IPS DF 4.7 (cell line): ENCODE measurements around the gene EIF3D.
"Not testable (repeated sequence)": the region's sequence is repeated elsewhere in the genome, so short reads cannot be mapped to it uniquely, and the experiment has no call there.

Experiments
- DNase-seq: peaks from one replicate; pipeline ENCODE4 v3.0.0-alpha.2; 2013; ENCODE audit warnings: low spot score; ENCODE audit errors: extremely low read depth

Gene EIF3D

DNA sequence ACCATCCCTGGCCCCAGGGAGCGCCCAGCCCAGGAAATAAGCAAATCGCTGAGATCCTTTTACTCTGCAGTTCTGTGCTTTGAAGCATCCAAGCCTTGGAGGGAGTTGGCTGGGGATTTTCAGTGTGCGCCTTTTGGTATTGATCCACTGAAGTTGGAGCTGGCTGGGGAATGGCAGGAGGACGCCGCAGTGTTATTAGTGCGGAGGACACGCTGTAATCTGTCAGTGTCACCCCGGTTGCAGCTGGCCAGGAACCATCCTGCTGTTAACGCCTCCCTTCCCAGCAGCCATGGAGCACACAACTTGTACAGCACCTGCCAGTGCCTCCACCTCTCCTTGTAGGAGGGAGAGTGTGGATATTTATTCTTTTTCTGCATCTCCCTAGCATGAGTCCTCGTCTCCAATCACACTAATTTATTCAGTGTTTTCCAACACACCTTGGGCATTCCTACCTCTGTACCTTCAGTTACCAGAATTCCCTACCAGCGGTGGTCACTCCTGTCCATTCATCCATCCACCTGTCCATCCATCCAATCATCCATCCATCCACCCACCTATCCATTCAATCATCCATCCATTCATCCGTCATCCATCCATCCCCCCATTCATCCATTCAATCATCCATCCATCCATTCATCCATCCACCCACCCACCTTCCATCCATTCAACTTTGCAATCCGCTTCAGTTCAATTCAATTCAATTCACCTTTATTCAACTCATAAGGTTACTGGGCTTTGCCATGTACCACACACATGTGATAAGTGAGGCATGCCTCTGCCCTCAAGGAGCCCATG is 21.9 kb upstream of the EIF3D start:
- no peak for DNase-seq

DNA sequence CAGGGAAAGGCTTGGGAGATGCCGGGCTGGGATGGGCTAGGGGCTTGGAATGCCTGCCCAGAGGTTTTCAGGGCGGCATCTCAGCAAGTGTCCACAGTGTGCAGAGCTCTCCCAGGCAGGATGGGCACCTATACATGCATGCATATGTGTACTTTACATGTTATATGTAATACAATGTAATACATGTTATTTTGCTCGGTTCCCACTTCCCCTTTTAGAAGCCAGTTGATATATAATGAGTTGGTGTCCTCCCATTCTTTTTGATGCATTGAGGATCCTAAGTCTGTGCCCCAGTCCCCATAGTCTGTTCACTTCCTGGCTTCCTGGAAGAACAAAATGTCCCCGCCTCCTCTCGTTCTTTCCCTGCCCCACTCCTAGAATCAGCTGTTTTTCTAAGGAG is 20.1 kb upstream of the EIF3D start:
- DNase-seq: no peak

DNA sequence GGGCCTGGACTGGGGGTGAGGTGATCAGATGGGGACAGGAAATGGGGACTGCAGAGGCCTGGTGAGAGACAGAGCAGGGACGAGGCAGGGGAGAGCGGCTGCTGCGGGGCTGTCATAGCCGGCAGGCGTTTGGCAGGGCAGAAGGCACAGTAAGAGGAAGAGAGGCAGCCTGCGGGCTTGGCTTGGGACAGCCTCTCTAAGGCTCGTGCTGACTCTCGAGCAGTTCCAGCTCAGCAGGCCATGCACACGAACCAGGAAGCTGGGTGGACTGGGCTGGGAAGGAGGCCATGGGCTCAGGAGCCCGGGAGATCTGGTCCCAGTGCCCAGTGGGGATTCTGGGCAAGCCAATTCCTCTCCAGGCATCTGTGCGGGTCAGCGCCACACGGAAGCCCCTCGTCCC is 19.6 kb upstream of the EIF3D start:
- DNase-seq: no peak

GRCh38 chr22:36546932-36547331 is 18.0 kb upstream of the EIF3D start:
- no peak for DNase-seq

DNA sequence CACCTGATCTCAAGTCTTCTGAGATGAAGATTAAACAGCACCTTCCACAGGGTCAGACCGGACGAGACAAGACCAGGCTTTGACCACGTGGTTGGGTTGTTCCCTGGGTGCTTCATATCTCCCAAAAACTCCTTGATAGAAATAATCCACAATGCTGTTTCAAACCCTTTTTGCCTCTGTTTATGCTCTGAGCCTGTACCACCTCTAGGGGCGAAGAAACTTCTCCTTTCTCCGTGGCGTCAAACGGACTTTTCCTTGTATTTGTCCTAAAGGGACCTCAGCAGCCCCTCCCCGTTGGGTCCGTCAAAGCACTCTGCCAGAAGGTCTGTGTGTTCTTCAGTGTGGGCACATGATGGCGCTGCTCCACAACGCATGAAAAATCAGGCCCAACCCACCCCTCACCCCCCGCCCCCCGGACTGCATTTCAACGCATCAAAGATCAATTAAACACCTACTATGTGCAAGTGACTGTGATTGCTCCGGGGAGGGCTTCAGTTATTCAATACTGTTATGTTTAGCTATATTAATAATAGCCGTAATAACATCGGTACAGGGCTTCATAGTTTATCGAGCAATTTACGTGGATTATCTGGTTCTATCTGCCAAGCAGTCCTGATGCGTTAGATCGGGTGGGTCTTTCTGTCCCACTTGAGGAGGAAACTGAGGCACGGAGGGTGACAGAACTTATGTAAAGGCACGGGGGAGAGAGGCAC is 17.3 kb upstream of the EIF3D start:
- no peak for DNase-seq

DNA sequence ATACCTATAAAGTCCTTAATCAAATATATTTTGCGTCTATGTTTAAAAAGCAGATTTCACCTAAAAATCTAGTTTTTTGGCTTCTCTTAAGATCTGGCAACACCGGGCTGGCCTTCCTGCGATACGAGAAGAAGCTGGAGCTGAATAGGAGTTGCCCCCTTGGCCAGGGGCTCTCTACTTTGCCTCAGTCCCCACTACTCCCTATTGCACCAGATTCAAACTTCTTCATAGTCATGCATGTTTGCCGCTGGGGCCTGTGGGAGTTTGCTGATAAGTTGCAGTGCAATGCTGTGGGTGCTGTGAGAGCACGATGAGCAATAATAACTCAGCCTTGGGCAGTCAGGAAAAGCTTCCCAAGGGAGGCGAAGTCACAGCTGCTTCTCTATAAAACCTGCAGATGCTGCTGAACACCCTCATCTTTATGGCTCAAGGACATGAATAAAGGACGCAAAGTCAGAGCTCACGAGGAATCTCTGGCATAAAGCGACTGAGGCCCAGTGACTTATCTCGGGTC is 15.2 kb upstream of the EIF3D start:
- no peak for DNase-seq

- DNase-seq: no peak
Measured at GRCh38 chr22:36541831-36542411, 13.0 kb upstream of the EIF3D start.

DNA sequence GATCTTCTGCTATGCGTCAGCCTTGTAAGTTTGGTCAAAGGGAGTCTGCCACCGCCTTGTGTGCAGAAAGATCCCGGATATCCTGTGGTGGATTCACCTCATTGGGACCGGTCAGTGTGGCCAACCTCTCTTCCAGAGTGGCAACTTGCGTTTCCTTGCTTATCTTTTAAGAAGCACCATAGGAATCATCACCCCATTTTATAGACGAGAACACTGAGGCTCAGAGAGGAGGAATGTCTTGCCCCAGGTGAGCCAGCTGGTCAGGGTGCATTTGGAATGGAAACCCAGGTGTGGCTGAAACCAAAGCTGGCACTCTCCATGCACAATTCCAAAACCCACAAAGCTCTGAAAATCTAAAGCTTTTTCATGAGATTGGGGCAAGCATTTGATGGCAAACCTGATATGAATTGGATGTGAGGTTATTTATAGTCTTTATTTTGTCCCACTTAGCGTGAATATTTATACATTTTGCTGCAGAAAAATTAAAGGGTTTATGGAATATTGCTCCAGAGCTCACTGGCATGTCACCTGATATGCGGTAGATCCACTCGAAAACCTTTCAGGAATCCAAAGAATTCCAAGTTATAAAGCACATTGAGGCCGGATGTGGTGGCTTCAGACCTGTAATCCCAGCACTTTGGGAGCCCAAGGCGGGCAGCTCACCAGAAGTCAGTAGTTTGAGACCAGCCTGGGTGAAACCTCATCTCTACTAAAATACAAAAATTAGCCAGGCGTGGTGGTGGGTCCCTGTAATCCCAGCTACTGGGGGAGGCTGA is 12.1 kb upstream of the EIF3D start:
- DNase-seq: no peak

GRCh38 chr22:36538529-36538928 is 9.6 kb upstream of the EIF3D start:
- no peak for DNase-seq

DNA sequence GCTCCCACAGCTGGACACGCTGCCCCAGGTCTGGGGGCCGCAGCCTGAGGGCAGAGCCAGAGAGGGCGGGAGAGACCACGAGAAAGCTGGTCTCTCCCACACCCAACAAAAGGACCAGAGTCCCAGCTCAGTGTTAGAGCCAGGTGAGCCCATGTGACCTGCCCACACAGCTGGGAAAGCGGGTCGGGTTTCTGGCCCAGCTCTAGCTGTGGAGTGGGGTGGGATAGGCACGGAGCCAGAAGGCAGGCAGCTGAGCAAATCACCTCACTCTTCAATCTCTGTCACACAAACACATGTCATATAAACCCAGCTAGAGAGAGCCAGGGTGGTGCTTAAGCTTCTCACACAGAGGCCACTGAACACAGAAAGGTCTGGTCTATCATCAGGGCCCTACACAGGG is 7.8 kb upstream of the EIF3D start:
- DNase-seq: no peak

DNA sequence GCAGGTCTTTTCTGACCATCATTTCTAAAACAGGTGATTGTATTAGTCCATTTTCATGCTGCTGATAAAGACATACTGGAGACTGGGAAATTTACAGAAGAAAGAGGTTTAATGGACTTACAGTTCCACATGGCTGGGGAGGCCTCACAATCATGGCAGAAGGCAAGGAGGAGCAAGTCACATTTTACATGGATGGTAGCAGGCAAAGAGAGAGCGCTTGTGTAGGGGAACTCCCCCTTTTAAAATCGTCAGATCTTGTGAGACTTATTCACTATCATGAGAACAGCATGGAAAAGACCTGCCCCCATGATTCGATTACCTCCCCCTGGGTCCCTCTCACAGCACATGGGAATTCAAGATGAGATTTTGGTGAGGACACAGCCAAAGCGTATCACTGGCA is 4.4 kb upstream of the EIF3D start:
- not testable (repeated sequence) for DNase-seq

GRCh38 chr22:36532466-36532865 is 3.5 kb upstream of the EIF3D start:
- DNase-seq: no peak

DNA sequence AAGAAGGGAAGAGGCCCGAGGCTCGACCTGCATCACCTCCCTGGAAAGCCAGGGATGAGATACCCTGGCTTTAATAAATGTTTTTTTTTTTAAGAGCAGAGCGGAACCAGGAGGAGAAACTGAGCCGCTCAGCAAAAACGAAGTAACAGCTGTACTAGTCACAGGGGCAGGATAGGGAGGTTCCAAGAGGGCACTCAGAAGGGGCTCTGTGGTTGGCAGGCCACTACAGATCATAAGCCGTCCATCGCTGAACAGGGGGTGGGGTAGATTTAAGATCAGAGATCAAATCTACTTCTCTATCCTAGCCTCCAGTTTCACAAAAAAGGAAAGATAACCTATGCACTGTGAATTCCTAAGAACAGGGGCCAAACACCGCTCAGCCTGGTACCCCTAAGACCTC is 625 bp downstream of the EIF3D start:
- no peak for DNase-seq

DNA sequence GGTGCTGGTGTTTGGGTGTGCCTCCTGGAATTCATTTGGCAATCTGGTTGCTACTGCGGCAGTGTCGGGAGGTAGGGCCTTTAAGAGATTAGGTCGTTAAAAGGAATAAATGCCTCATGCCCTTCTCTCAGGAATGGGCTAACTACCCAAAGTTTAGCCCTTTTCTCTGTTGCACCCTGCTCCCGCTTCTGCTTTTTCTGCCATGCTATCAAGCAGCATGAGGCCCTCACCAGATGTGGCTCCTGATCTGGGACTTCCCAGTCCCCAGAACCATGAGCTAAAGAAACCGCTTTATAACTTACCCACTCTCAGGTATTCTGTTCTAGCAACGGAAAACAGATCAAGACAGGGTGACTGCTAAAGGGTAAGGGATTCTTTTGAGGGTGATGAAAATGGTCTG is 6.3 kb downstream of the EIF3D start:
- no peak for DNase-seq

GRCh38 chr22:36520423-36520822 is 8.5 kb downstream of the EIF3D start:
- DNase-seq: no peak

DNA sequence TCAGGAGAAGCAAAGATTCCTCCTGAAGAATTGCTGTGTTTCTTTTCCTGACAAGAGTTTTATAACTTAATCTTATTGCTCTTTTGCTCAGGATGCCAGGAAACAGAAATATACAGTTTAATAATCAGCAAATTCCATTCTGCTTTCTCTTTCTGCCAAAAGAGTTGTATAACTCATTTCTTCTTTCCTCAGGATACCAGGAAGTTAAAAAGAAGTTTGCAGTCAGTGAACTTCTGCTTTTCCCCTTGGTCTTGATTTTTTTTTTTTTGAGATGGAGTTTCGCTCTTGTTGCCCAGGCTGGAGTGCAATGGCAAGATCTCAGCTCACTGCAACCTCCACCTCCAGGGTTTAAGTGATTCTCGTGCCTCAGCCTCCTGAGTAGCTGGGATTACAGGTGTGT is 9.1 kb downstream of the EIF3D start:
- DNase-seq: not testable (repeated sequence)

- no peak for DNase-seq
Measured at GRCh38 chr22:36514766-36515165, 14.2 kb downstream of the EIF3D start.

- no peak for DNase-seq
Measured at GRCh38 chr22:36512991-36513390, 16.0 kb downstream of the EIF3D start.

GRCh38 chr22:36512333-36512732 is 16.6 kb downstream of the EIF3D start:
- no peak for DNase-seq

DNA sequence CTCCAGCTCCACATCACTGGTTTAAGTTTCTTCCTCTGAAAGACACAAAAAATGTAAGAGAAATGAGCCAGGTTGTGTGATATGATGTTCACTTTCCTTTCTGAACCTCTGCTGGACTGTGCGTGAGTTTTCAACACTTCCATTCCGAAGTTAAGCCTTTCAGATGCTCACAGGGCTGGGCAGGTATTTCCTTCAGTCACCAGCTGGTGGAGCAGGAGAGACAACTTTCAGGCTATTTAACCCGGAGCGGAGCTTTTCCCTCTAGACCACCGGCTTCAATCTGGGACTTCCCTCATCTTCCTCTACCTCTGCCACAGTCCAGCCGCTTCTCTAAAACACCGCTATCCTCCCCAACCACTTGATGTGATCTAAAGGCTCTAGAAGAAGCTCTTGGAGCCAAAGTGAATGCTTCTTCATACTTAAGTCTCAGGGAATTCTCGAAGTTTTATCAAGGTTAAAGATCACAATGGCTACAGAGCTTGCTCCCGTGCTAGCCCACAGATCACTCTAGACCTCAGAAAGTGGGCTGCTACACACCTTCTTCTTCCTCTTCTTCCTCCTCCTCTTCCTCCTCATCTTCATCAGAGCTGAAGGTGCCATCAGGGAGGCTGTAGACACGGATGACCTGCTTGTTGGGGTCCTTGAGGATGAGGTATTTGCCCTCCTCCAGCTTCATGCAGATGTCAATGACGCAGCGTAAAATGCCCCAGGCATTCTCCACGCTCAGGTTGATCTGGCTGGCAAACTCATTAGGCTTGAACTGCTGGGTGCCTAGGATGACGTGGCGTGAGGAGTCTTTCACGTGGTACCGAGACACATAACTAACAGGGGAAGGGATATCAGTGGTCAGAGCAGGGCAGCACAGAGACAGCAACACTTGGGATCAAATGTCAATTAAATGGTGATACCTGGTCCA is 17.7 kb downstream of the EIF3D start:
- no peak for DNase-seq

GRCh38 chr22:36510384-36510783 is 18.6 kb downstream of the EIF3D start:
- DNase-seq: no peak
